Measurements from ENCODE around the gene ADCY2.
A peak's percentile ranks its signal among the peaks of the same experiment; 100 is the strongest.

The ADCY2 gene

DNA sequence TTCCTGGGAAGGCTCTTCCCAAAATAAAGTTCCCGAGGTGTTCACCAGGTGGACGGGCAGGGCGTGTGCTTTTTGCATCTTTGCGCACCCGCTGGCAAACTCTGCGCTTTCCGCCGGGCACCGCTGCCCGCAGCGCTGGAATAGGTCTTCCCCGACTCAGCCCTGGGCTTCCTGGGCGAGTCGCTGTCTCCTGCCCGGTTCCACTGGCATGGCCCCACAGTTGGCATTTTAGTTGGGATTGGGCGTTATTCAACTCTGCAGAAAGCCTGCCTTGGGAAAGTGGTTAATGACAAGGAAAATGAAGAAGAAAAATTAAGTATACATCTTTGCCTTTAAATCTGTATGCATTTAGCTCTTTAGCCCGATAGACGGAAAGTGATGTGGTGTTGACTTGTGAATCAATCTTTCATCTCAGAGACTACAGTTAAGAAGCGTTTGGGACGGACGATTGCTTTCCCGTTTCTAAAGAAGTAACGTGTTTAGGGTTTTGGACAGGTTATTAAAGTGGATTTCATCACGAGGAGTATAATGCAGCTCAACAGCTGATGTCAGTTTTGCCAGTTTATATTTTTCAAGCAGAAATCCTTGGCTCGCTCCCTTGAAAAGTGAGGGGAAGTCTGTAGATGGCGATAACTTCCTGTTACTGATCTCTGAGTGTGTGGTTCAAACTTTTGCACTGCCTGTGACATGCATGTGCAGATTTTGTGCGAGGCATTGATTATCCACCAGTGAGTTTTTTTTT lies 946 bp downstream of the ADCY2 start:
- H3K27me3 ChIP-seq (ENCODE audit: control insufficient read depth in 1 of 2, insufficient read depth in 2 of 2, low read length in 2 of 2), result peaks cover 0 to 6% of the 10 kb centered on the region in 2 donors
- peak overlapping the region; percentile 13 for H3K9ac ChIP-seq (ENCODE audit: low read length)
- peak overlapping the region; percentile 47 to 77 for H3K4me3 ChIP-seq (ENCODE audit: low read depth in 1 of 2, low read length in 2 of 2)
- H3K36me3 ChIP-seq (ENCODE audit: insufficient read depth, low read length), result no peaks in the 10 kb centered on the region
- H3K9me3 ChIP-seq (ENCODE audit: low read length), result no peaks in the 10 kb centered on the region
- H3K4me1 ChIP-seq (ENCODE audit: insufficient read depth, low read length), result peaks cover 4% of the 10 kb centered on the region
- H3K27ac ChIP-seq (ENCODE audit: low read depth, low read length), result no peak overlapping the region

DNA sequence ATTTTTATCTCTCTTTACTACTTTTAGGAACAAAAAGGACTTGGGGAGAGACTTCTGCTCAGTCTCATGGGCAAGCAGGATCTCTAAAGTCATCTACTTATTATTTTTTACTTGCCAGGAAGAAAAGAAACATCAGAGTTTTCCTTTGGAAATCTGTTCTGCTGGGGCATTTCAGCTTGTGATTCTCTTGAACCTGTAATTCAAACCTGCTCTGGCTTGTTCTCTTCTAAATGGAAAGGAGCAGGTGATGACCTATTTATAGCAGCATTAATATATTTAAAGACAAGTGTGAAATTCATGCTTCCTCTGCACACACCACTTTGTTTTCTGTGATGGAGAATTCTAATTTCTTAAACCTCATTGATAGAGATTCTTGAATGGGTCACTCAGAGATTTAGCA lies 2.0 kb downstream of the ADCY2 start:
- H3K9ac ChIP-seq (ENCODE audit: low read length), result no peak overlapping the region
- no peak overlapping the region for H3K27ac ChIP-seq (ENCODE audit: low read depth, low read length)
- peaks cover 0 to 6% of the 10 kb centered on the region in 2 donors for H3K27me3 ChIP-seq (ENCODE audit: control insufficient read depth in 1 of 2, insufficient read depth in 2 of 2, low read length in 2 of 2)

DNA sequence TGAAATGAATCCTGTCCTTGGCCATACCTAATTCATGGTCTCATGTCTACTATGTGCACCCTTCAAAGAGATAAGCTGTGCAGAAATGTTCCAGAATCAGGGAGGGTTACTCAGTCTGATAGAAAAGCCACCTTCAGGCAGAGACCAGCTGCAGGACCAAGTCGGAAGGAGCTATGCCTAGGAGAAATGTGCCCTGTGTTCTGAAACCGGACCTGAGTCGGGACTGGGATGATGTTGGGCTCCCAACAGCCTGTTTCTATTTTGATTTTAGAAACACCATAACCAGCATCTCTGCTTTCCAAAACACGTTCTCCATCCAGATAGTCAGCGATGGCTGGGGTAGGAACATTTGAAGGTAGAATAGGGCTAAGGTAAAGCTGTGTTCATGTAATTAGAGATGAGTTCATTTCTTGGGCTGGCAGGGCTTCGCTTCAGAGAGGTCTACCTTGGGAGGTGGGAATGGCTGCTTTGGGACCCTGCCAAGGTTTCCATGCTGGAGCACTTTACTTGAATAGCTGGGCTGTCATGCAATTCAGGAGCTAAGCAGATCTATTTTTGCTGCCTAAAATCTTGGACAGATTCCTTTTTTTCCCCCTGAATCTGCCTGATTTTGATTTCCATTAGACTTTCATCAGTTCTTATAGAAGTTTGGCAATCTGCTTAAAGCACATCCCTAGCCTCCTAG lies 2.8 kb downstream of the ADCY2 start:
- no peak overlapping the region for H3K4me3 ChIP-seq (ENCODE audit: low read depth in 1 of 2, low read length in 2 of 2)
- H3K36me3 ChIP-seq (ENCODE audit: insufficient read depth, low read length), result no peaks in the 10 kb centered on the region
- H3K9ac ChIP-seq (ENCODE audit: low read length), result no peak overlapping the region

More for the DNA sequence above, 2.0 kb downstream of the ADCY2 start:
- no peak overlapping the region for H3K4me3 ChIP-seq (ENCODE audit: low read depth in 1 of 2, low read length in 2 of 2)
- peaks cover 4% of the 10 kb centered on the region for H3K4me1 ChIP-seq (ENCODE audit: insufficient read depth, low read length)
- no peaks in the 10 kb centered on the region for H3K36me3 ChIP-seq (ENCODE audit: insufficient read depth, low read length)
- H3K9me3 ChIP-seq (ENCODE audit: low read length), result no peaks in the 10 kb centered on the region

DNA sequence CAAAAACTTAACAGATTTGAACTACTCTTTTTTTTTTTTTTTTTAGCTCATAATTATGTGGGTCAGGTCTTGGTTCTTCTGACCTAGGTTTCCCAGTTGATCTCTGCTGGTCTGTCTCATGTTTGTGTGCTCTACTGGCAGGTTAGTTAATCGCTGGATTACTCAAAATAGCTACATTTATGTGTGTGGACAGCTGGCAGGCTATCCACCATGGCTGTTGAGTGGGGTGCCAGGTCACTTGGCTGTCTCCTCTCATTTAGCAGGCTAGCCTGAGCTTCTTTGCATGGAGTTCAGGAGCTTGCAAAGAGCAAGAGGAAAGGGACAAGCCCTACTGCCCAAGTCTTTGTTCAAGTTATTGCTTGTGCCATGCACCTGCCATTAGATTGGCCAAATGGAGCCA lies 9.3 kb downstream of the ADCY2 start:
- Histone ChIP-seq H3K4me3 (ENCODE audit: low read depth in 1 of 2, low read length in 2 of 2) (no peak overlapping the region), H3K9me3 (ENCODE audit: low read length) (no peaks in the 10 kb centered on the region), H3K4me1 (ENCODE audit: insufficient read depth, low read length) (no peaks in the 10 kb centered on the region), H3K36me3 (ENCODE audit: insufficient read depth, low read length) (no peaks in the 10 kb centered on the region), H3K9ac (ENCODE audit: low read length) (no peak overlapping the region), H3K27me3 (ENCODE audit: control insufficient read depth in 1 of 2, insufficient read depth in 2 of 2, low read length in 2 of 2) (no peaks in the 10 kb centered on the region), H3K27ac (ENCODE audit: low read depth, low read length) (no peak overlapping the region)

More for the DNA sequence above, 2.8 kb downstream of the ADCY2 start:
- no peaks in the 10 kb centered on the region for H3K9me3 ChIP-seq (ENCODE audit: low read length)
- peaks cover 4% of the 10 kb centered on the region for H3K4me1 ChIP-seq (ENCODE audit: insufficient read depth, low read length)
- peaks cover 0 to 6% of the 10 kb centered on the region in 2 donors for H3K27me3 ChIP-seq (ENCODE audit: control insufficient read depth in 1 of 2, insufficient read depth in 2 of 2, low read length in 2 of 2)
- no peak overlapping the region for H3K27ac ChIP-seq (ENCODE audit: low read depth, low read length)

DNA sequence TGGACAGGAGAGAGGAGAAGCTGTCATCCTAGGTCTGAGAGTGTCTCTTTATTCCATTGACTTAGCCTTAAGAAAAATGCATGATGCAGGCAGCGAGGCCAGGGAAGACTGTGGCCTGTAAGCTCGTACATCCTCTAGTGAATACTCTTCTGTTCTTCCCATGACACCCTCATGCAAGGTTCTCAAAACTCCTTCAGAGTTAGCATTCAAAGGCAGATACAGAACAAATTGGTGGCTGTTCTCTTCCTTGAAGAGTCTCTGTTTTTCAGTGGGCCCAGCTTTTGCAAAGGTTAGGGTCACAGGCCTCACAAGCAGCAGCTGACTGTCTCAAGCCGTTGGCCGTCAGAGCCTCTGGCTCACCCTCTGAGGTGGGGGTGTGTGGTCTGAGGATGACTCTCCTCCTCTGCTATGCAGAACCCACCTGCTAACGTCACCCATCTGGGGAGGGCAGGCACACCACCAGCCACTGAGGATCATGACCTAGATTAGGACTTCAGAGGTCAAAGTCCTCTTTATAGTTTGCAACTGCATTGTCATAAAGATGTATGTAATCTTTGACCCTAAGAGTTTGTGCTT lies 15.1 kb downstream of the ADCY2 start:
- Histone ChIP-seq H3K4me1 (ENCODE audit: insufficient read depth, low read length) (no peaks in the 10 kb centered on the region), H3K9ac (ENCODE audit: low read length) (no peak overlapping the region), H3K9me3 (ENCODE audit: low read length) (no peaks in the 10 kb centered on the region), H3K27me3 (ENCODE audit: control insufficient read depth in 1 of 2, insufficient read depth in 2 of 2, low read length in 2 of 2) (no peaks in the 10 kb centered on the region), H3K4me3 (ENCODE audit: low read depth in 1 of 2, low read length in 2 of 2) (no peak overlapping the region), H3K27ac (ENCODE audit: low read depth, low read length) (no peak overlapping the region), H3K36me3 (ENCODE audit: insufficient read depth, low read length) (no peaks in the 10 kb centered on the region)

DNA sequence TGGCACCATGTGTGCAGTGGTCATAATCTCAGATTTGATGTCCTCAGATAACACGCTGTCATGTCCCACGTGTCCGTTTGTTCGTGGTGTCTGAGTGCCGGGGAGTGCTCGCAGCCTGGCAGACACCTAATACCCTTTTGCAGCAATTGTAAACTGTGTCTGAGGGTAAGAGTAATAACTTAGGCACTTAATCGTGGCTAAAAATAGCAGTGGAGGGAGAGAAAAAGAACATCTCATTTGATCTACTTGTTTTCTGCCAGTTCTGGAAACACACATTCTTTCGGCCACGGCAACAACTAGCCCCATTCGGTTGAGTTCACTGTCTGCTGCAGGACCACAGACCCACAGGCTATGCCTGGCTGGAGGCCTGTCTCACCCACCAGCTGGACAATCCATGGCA lies 16.5 kb downstream of the ADCY2 start:
- Histone ChIP-seq H3K27me3 (ENCODE audit: control insufficient read depth in 1 of 2, insufficient read depth in 2 of 2, low read length in 2 of 2) (no peaks in the 10 kb centered on the region), H3K36me3 (ENCODE audit: insufficient read depth, low read length) (no peaks in the 10 kb centered on the region), H3K27ac (ENCODE audit: low read depth, low read length) (no peak overlapping the region), H3K9me3 (ENCODE audit: low read length) (no peaks in the 10 kb centered on the region), H3K9ac (ENCODE audit: low read length) (no peak overlapping the region), H3K4me3 (ENCODE audit: low read depth in 1 of 2, low read length in 2 of 2) (peak overlapping the region in 1 of 2 donors; percentile 16), H3K4me1 (ENCODE audit: insufficient read depth, low read length) (no peaks in the 10 kb centered on the region)

DNA sequence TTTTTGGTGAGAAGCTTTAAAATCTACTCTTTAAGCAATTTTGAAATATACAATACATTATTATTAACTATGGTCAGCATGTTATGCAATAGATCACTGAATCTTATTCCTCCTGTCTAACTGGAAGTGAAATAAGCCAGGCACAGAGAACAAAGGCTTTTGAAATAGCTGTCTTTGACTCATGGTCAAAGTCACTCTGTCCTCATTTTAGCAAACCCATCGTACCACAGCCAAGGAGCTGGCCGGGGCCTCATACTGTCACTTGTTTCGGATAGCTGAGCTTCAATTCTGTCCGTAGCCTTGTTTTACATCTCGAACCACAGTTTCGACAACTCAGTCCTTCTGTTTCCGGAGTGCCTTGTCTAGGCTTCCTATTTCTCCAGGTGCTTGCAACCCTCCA lies 19.2 kb downstream of the ADCY2 start:
- H3K9me3 ChIP-seq (ENCODE audit: low read length), result no peaks in the 10 kb centered on the region
- no peak overlapping the region for H3K27ac ChIP-seq (ENCODE audit: low read depth, low read length)
- H3K4me1 ChIP-seq (ENCODE audit: insufficient read depth, low read length), result no peaks in the 10 kb centered on the region
- H3K4me3 ChIP-seq (ENCODE audit: low read depth in 1 of 2, low read length in 2 of 2), result no peak overlapping the region
- no peak overlapping the region for H3K9ac ChIP-seq (ENCODE audit: low read length)
- no peaks in the 10 kb centered on the region for H3K36me3 ChIP-seq (ENCODE audit: insufficient read depth, low read length)
- H3K27me3 ChIP-seq (ENCODE audit: control insufficient read depth in 1 of 2, insufficient read depth in 2 of 2, low read length in 2 of 2), result no peaks in the 10 kb centered on the region

DNA sequence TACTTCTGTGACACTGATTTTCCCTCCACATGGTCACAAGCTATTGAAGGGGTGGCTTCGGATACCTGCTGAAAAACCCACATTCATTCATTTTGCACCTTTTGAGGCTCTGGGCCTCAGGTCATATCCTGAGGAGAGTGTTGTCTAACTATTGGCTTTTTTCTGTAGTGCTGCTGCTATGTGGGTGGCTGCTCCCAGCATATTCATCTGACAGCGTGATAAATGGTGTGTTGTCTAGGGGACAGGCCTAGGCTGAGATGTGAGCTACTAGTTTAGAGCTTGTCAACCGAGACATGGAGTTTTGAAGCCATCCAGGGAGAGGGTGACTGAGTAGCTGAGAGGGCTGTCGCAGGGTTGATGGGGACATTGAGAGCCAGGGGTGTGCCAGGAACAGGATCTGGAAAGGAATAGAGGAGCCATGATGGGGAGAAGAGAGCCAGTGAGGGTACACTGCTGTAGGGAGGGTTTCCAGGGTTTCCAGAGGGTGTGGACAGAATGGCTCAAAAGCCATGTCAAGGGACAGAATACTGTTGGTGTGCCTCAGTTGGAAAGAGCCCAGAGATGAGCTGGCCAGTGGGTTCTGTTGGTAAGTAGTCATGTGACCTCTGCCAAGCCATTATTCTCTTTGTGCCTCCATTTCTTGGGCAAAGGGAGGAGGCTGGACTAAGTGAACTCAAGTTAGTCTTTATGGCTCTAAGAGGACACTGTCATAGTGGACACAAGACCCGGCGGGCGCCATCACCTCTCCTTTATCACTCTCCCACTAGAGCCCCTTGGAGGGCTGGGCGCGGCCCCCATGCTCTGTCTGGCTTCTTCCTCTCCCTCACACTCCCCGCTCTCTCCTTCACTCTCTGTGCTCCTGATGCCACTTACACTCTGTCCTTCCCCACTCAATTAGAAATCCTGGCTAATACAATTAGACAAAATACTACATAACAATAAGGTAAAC lies 19.9 kb downstream of the ADCY2 start:
- H3K4me1 ChIP-seq (ENCODE audit: insufficient read depth, low read length), result no peaks in the 10 kb centered on the region
- H3K9ac ChIP-seq (ENCODE audit: low read length), result no peak overlapping the region
- no peak overlapping the region for H3K4me3 ChIP-seq (ENCODE audit: low read depth in 1 of 2, low read length in 2 of 2)
- no peak overlapping the region for H3K27ac ChIP-seq (ENCODE audit: low read depth, low read length)
- no peaks in the 10 kb centered on the region for H3K36me3 ChIP-seq (ENCODE audit: insufficient read depth, low read length)
- H3K27me3 ChIP-seq (ENCODE audit: control insufficient read depth in 1 of 2, insufficient read depth in 2 of 2, low read length in 2 of 2), result no peaks in the 10 kb centered on the region
- no peaks in the 10 kb centered on the region for H3K9me3 ChIP-seq (ENCODE audit: low read length)

DNA sequence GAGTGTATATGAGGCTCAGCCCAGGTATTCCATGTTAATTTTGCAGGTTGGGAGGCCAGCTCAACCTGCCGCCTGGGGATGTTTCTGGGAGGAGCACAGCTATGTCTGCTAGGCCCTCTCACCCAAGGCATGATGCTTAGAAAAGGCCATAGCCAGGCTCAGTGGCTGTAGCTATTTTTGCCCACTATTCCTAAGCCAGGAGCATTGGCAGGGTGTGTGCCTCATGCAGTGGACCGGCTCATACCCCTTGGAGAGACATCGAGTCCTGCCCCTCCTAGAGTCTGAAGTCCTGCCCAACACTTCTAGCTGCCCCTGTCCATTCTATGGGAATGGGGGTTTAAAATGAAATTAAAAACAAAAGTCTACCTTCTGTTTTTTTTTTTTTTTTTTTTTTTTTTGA lies 22.3 kb downstream of the ADCY2 start:
- no peaks in the 10 kb centered on the region for H3K36me3 ChIP-seq (ENCODE audit: insufficient read depth, low read length)
- H3K27ac ChIP-seq (ENCODE audit: low read depth, low read length), result no peak overlapping the region
- H3K27me3 ChIP-seq (ENCODE audit: control insufficient read depth in 1 of 2, insufficient read depth in 2 of 2, low read length in 2 of 2), result no peaks in the 10 kb centered on the region
- H3K9me3 ChIP-seq (ENCODE audit: low read length), result no peaks in the 10 kb centered on the region
- H3K9ac ChIP-seq (ENCODE audit: low read length), result no peak overlapping the region
- H3K4me3 ChIP-seq (ENCODE audit: low read depth in 1 of 2, low read length in 2 of 2), result no peak overlapping the region
- peaks cover 10% of the 10 kb centered on the region for H3K4me1 ChIP-seq (ENCODE audit: insufficient read depth, low read length)

DNA sequence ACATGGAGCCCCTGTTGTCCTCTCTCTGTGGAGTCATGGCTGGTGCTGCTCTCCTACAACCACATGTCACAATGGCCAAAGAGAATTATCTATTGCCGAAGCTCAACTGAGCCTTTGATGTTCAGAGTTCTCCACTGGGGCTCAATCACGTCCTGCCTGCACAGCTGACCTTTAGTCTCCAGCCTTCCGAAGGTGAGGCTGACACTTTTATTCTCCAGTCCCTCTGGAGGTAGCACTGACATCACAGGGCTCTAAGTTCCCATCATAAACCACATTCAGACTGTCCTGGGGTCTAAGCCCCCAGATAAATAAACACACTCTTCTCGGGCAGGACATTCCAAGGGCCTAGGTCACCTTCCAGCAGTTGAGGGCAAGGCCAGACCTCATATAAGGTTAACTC lies 23.4 kb downstream of the ADCY2 start:
- Histone ChIP-seq H3K4me1 (ENCODE audit: insufficient read depth, low read length) (peaks cover 10% of the 10 kb centered on the region), H3K9ac (ENCODE audit: low read length) (no peak overlapping the region), H3K36me3 (ENCODE audit: insufficient read depth, low read length) (no peaks in the 10 kb centered on the region), H3K9me3 (ENCODE audit: low read length) (no peaks in the 10 kb centered on the region), H3K27ac (ENCODE audit: low read depth, low read length) (no peak overlapping the region), H3K4me3 (ENCODE audit: low read depth in 1 of 2, low read length in 2 of 2) (no peak overlapping the region), H3K27me3 (ENCODE audit: control insufficient read depth in 1 of 2, insufficient read depth in 2 of 2, low read length in 2 of 2) (no peaks in the 10 kb centered on the region)

DNA sequence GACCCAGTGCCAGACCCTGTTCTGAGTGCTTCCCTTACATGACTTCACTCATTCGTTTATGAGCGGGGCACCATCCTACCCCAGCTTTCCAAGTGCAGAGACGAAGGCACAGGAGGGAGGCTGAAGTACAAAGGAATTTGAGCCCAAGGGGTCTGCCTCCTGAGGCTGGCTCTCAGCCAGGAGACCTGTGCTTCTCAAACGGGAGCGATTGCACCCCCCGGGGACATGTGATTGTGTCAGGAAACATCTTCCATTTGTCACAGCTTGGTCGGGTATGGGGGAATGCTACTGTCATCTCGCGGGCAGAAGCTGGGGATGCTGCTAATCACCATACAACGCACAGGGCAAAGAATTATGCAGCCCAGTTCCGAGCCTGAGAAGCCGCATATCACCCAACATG lies 23.9 kb downstream of the ADCY2 start:
- Histone ChIP-seq H3K27ac (ENCODE audit: low read depth, low read length) (no peak overlapping the region), H3K36me3 (ENCODE audit: insufficient read depth, low read length) (no peaks in the 10 kb centered on the region), H3K27me3 (ENCODE audit: control insufficient read depth in 1 of 2, insufficient read depth in 2 of 2, low read length in 2 of 2) (no peaks in the 10 kb centered on the region), H3K4me3 (ENCODE audit: low read depth in 1 of 2, low read length in 2 of 2) (no peak overlapping the region), H3K9ac (ENCODE audit: low read length) (no peak overlapping the region), H3K4me1 (ENCODE audit: insufficient read depth, low read length) (peaks cover 10% of the 10 kb centered on the region), H3K9me3 (ENCODE audit: low read length) (no peaks in the 10 kb centered on the region)
